HG03571 (cell line): ENCODE measurements around the gene PHACTR3.

Experiments used
- ATAC-seq: cut with Tn5 transposase; IDR thresholded peaks from one replicate; pipeline ENCODE4 v1.9.1; 2021; ENCODE audit not compliant: unreplicated experiment

The PHACTR3 gene

GRCh38 chr20:59823491-59824259, 219.3 kb downstream of the PHACTR3 start:
- ATAC-seq = no peak

GRCh38 chr20:59824711-59825562, 220.6 kb downstream of the PHACTR3 start:
- ATAC-seq = no peak

GRCh38 chr20:59825563-59825920, 221.2 kb downstream of the PHACTR3 start:
- ATAC-seq = no peak

- no peak for ATAC-seq
These were observed 221.8 kb downstream of the PHACTR3 start for GRCh38 chr20:59825944-59826759.

GRCh38 chr20:59827138-59828056, 223.1 kb downstream of the PHACTR3 start:
- ATAC-seq = no peak

- ATAC-seq = no peak
These were observed 224.0 kb downstream of the PHACTR3 start for GRCh38 chr20:59828125-59829053.

- ATAC-seq = no peak
These were observed 224.9 kb downstream of the PHACTR3 start for GRCh38 chr20:59829054-59829785.

GRCh38 chr20:59829786-59830664, 225.7 kb downstream of the PHACTR3 start:
- no peak for ATAC-seq

GRCh38 chr20:59830665-59831023, 226.3 kb downstream of the PHACTR3 start:
- no peak for ATAC-seq

- no peak for ATAC-seq
These were observed 226.9 kb downstream of the PHACTR3 start for GRCh38 chr20:59831024-59831915.

- ATAC-seq = no peak
These were observed 227.6 kb downstream of the PHACTR3 start for GRCh38 chr20:59831916-59832270.

- no peak for ATAC-seq
These were observed 228.3 kb downstream of the PHACTR3 start for GRCh38 chr20:59832406-59833363.

GRCh38 chr20:59835057-59835447, 230.7 kb downstream of the PHACTR3 start:
- ATAC-seq = no peak

GRCh38 chr20:59835448-59836395, 231.4 kb downstream of the PHACTR3 start:
- no peak for ATAC-seq

- ATAC-seq = no peak
These were observed 232.4 kb downstream of the PHACTR3 start for GRCh38 chr20:59836767-59837166.
